Measurements from ENCODE around the gene DICER1.

GRCh38 chr14:95196826-95197545 lies 39.7 kb upstream of the DICER1 start:
- TF ChIP-seq CTCF (IDR thresholded peaks at IDR 0.05; ENCODE audit: low read length), result no peak
- no peak for TF ChIP-seq EZH2phosphoT487 (IDR thresholded peaks at IDR 0.05; ENCODE audit: low read length)
- TF ChIP-seq EZH2 (optimal IDR thresholded peaks at IDR 0.05; ENCODE audit: low read depth, low read length), result no peak

Data from MM.1S (cell line).